ENCODE data around the gene EFCAB6.

The EFCAB6 gene

GRCh38 chr22:43583501-43583900 lies 228.6 kb downstream of the EFCAB6 start:
- TF ChIP-seq CTCF (IDR thresholded peaks at IDR 0.05; ENCODE audit: low read depth, low read length), result no peak
- in situ Hi-C loops (cut with HindIII; ENCODE audit: low sequenced_read_pairs), result no loop called here
- H3K4me3 ChIP-seq (ENCODE audit: low read depth, low read length), result no peak overlapping the region
- no peak for DNase-seq (ENCODE audit: low read depth, low spot score)

GRCh38 chr22:43582394-43582793 lies 229.7 kb downstream of the EFCAB6 start:
- no peak for TF ChIP-seq CTCF (IDR thresholded peaks at IDR 0.05; ENCODE audit: low read depth, low read length)
- H3K4me3 ChIP-seq (ENCODE audit: low read depth, low read length), result no peak overlapping the region
- DNase-seq (ENCODE audit: low read depth, low spot score), result no peak
- in situ Hi-C loops (cut with HindIII; ENCODE audit: low sequenced_read_pairs), result no loop called here

- in situ Hi-C loops (cut with HindIII; ENCODE audit: low sequenced_read_pairs), result no loop called here
- DNase-seq (ENCODE audit: low read depth, low spot score), result no peak
- no peak for TF ChIP-seq CTCF (IDR thresholded peaks at IDR 0.05; ENCODE audit: low read depth, low read length)
These were observed 231.8 kb downstream of the EFCAB6 start for GRCh38 chr22:43580271-43580750.

GRCh38 chr22:43574738-43575137 lies 237.4 kb downstream of the EFCAB6 start:
- in situ Hi-C loops (cut with HindIII; ENCODE audit: low sequenced_read_pairs), result no loop called here

More at GRCh38 chr22:43580271-43580750, 231.8 kb downstream of the EFCAB6 start:
- no peak overlapping the region for H3K4me3 ChIP-seq (ENCODE audit: low read depth, low read length)

GRCh38 chr22:43572710-43573109 lies 239.4 kb downstream of the EFCAB6 start:
- H3K4me3 ChIP-seq (ENCODE audit: low read depth, low read length), result no peak overlapping the region
- TF ChIP-seq CTCF (IDR thresholded peaks at IDR 0.05; ENCODE audit: low read depth, low read length), result no peak
- no peak for DNase-seq (ENCODE audit: low read depth, low spot score)
- in situ Hi-C loops (cut with HindIII; ENCODE audit: low sequenced_read_pairs), result no loop called here

More at GRCh38 chr22:43574738-43575137, 237.4 kb downstream of the EFCAB6 start:
- TF ChIP-seq CTCF (IDR thresholded peaks at IDR 0.05; ENCODE audit: low read depth, low read length), result no peak
- H3K4me3 ChIP-seq (ENCODE audit: low read depth, low read length), result no peak overlapping the region
- no peak for DNase-seq (ENCODE audit: low read depth, low spot score)

- in situ Hi-C loops (cut with HindIII; ENCODE audit: low sequenced_read_pairs), result no loop called here
- no peak overlapping the region for H3K4me3 ChIP-seq (ENCODE audit: low read depth, low read length)
- no peak for TF ChIP-seq CTCF (IDR thresholded peaks at IDR 0.05; ENCODE audit: low read depth, low read length)
- DNase-seq (ENCODE audit: low read depth, low spot score), result no peak
These were observed 240.9 kb downstream of the EFCAB6 start for GRCh38 chr22:43571181-43571580.

Data from astrocyte of the spinal cord (primary cell).